WTC11 (cell line): ENCODE data around the gene KRTAP10-4. TPM values are rescaled to one million over a fixed set of nuclear protein-coding genes. Genes with fewer than 3 reads are reported as not detected.

Source experiments
- ATAC-seq: fragments of 200-7000 bp; cut with Tn5 transposase; 2 replicates; pipeline ENCODE4 v1.10.0; 2021; ENCODE audit warnings: mild to moderate bottlenecking, moderate library complexity
- CTCF ChIA-PET: fragments of 300-600 bp; sonication (Branson Sonifier 250); formaldehyde crosslinking; loops from one replicate; lab custom pipeline; 2021; ENCODE audit warnings: antibody characterized with exemption; lab: Charles Lee
- POLR2A ChIA-PET: fragments of 350-600 bp; sonication (Branson Sonifier 250); formaldehyde crosslinking; loops from one replicate; lab custom pipeline; 2021; ENCODE audit warnings: antibody characterized with exemption; lab: Charles Lee
- DNase-seq: peaks from one replicate; pipeline ENCODE4 v3.0.0; 2021; ENCODE audit warnings: low spot score
- H3K27ac Mint-ChIP-seq: 2 replicates; pipeline ENCODE4 v1.8.0; 2021; ENCODE audit warnings: mixed read lengths
- H3K27me3 Mint-ChIP-seq: 2 replicates; pipeline ENCODE4 v1.8.0; 2021; ENCODE audit warnings: low read depth, mild to moderate bottlenecking, moderate library complexity, mixed read lengths
- H3K36me3 Mint-ChIP-seq: 2 replicates; pipeline ENCODE4 v1.8.0; 2021; ENCODE audit warnings: mixed read lengths
- H3K4me1 Mint-ChIP-seq: 2 replicates; pipeline ENCODE4 v1.8.0; 2022; ENCODE audit warnings: mixed read lengths
- H3K4me3 Mint-ChIP-seq: 2 replicates; pipeline ENCODE4 v1.8.0; 2021; ENCODE audit warnings: mild to moderate bottlenecking, moderate library complexity, mixed read lengths
- H3K9me3 Mint-ChIP-seq: 2 replicates; pipeline ENCODE4 v1.8.0; 2021; ENCODE audit warnings: mixed read lengths
- ARID4B ChIP-seq: sonication (generic); formaldehyde crosslinking; IDR thresholded peaks from 2 replicates; pipeline ENCODE4 v1.8.0; 2023; ENCODE audit warnings: missing genetic modification reagents, mild to moderate bottlenecking, borderline replicate concordance
- ATF1 ChIP-seq: sonication (generic); formaldehyde crosslinking; IDR thresholded peaks from 2 replicates; pipeline ENCODE4 v1.8.1; 2023; ENCODE audit warnings: mild to moderate bottlenecking, moderate library complexity, missing genetic modification reagents
- ATF6 ChIP-seq: sonication (generic); formaldehyde crosslinking; IDR thresholded peaks from 2 replicates; pipeline ENCODE4 v1.8.1; 2023; ENCODE audit warnings: mild to moderate bottlenecking, missing genetic modification reagents
- CTCF ChIP-seq: fragments of 200-600 bp; IDR thresholded peaks from 2 replicates; pipeline ENCODE4 v1.8.0; 2022; ENCODE audit warnings: antibody characterized with exemption
- EMX1 ChIP-seq: fragments of 250-450 bp; sonication (Bioruptor Pico); IDR thresholded peaks from 2 replicates; pipeline ENCODE4 v1.8.0; 2021; ENCODE audit warnings: mild to moderate bottlenecking
- ERG ChIP-seq: fragments of 250-450 bp; sonication (Bioruptor Pico); IDR thresholded peaks from 2 replicates; pipeline ENCODE4 v1.8.0; 2021; ENCODE audit warnings: mild to moderate bottlenecking
- ETV6 ChIP-seq: sonication (generic); formaldehyde crosslinking; IDR thresholded peaks from 2 replicates; pipeline ENCODE4 v1.8.1; 2022; ENCODE audit warnings: mild to moderate bottlenecking, missing genetic modification reagents
- GTF2I ChIP-seq: fragments of 250-450 bp; sonication (Bioruptor Pico); conservative IDR thresholded peaks from 2 replicates; pipeline ENCODE4 v1.4.0; 2021; ENCODE audit warnings: mild to moderate bottlenecking
- HMGA2 ChIP-seq: fragments of 250-450 bp; sonication (Bioruptor Pico); IDR thresholded peaks from 2 replicates; pipeline ENCODE4 v1.4.0; 2021; ENCODE audit warnings: mild to moderate bottlenecking, moderate library complexity
- IRF1 ChIP-seq: sonication (generic); formaldehyde crosslinking; IDR thresholded peaks from 2 replicates; pipeline ENCODE4 v1.8.0; 2023; ENCODE audit warnings: missing genetic modification reagents
- KAT7 ChIP-seq: sonication (generic); formaldehyde crosslinking; IDR thresholded peaks from 2 replicates; pipeline ENCODE4 v1.8.1; 2023; ENCODE audit warnings: missing genetic modification reagents, mild to moderate bottlenecking, borderline replicate concordance
- MAX ChIP-seq: sonication (generic); formaldehyde crosslinking; IDR thresholded peaks from 2 replicates; pipeline ENCODE4 v1.8.0; 2022; ENCODE audit warnings: mild to moderate bottlenecking, missing genetic modification reagents
- NFYB ChIP-seq: sonication (generic); formaldehyde crosslinking; conservative IDR thresholded peaks from 2 replicates; pipeline ENCODE4 v1.8.0; 2022; ENCODE audit warnings: low read depth, missing genetic modification reagents
- NR2C2 ChIP-seq: sonication (generic); formaldehyde crosslinking; IDR thresholded peaks from 2 replicates; pipeline ENCODE4 v1.8.0; 2022; ENCODE audit warnings: mild to moderate bottlenecking, missing genetic modification reagents
- PRRX2 ChIP-seq: fragments of 250-450 bp; sonication (Bioruptor Pico); IDR thresholded peaks from 2 replicates; pipeline ENCODE4 v1.8.0; 2021; ENCODE audit warnings: mild to moderate bottlenecking
- SMAD4 ChIP-seq: sonication (generic); formaldehyde crosslinking; IDR thresholded peaks from 2 replicates; pipeline ENCODE4 v1.8.0; 2022; ENCODE audit warnings: mild to moderate bottlenecking, missing genetic modification reagents
- TP53 ChIP-seq: sonication (generic); formaldehyde crosslinking; IDR thresholded peaks from 2 replicates; pipeline ENCODE4 v1.8.1; 2023; ENCODE audit warnings: mild to moderate bottlenecking, missing genetic modification reagents
- ZMAT4 ChIP-seq: fragments of 250-450 bp; sonication (Bioruptor Pico); IDR thresholded peaks from 2 replicates; pipeline ENCODE4 v1.9.0; 2021; ENCODE audit warnings: mild to moderate bottlenecking
- ZNF138 ChIP-seq: sonication (generic); formaldehyde crosslinking; conservative IDR thresholded peaks from 2 replicates; pipeline ENCODE4 v1.8.1; 2022; ENCODE audit warnings: mild to moderate bottlenecking, moderate library complexity, missing genetic modification reagents
- ZNF232 ChIP-seq: sonication (generic); formaldehyde crosslinking; IDR thresholded peaks from 2 replicates; pipeline ENCODE4 v1.8.0; 2022; ENCODE audit warnings: mild to moderate bottlenecking, missing genetic modification reagents
- ZNF396 ChIP-seq: fragments of 250-450 bp; sonication (Bioruptor Pico); IDR thresholded peaks from 2 replicates; pipeline ENCODE4 v1.8.0; 2021; ENCODE audit warnings: mild to moderate bottlenecking, moderate library complexity, borderline replicate concordance
- ZNF416 ChIP-seq: fragments of 250-450 bp; sonication (Bioruptor Pico); IDR thresholded peaks from 2 replicates; pipeline ENCODE4 v1.9.0; 2021; ENCODE audit warnings: mild to moderate bottlenecking, inconsistent platforms
- total RNA-seq: library from RNA; stranded (reverse); gene quantifications from 3 replicates; pipeline ENCODE4 v1.2.3, GENCODE V29; 2021

Gene KRTAP10-4
- total RNA-seq, 1 experiment from 2014 or later, result not detected

- no peak for TF ChIP-seq ERG (CRISPR knock-in tag)
- no peak for TF ChIP-seq ETV6
- TF ChIP-seq TP53, result no peak
These were observed 44.5 kb upstream of the KRTAP10-4 start (continued) for GRCh38 chr21:44529011-44529421.

- Mint-ChIP-seq H3K9me3 (peaks cover 2% of the 10 kb centered on the region), H3K4me3 (no peak overlapping the region), H3K36me3 (0 out of 2 replicates have a peak, but pooled peaks cover under 1% of the 10 kb centered on the region), H3K27me3 (no peaks in the 10 kb centered on the region), H3K27ac (no peak overlapping the region), H3K4me1 (peaks cover 2% of the 10 kb centered on the region; the same call in 1 of the 2 replicates)
- TF ChIP-seq NR2C2 (CRISPR knock-in tag) (no peak), ATF6 (CRISPR knock-in tag) (no peak), MAX (CRISPR knock-in tag) (no peak), ZNF232 (CRISPR knock-in tag) (no peak), GTF2I (CRISPR knock-in tag) (no peak), ZMAT4 (CRISPR knock-in tag) (no peak), SMAD4 (CRISPR knock-in tag) (no peak), ERG (CRISPR knock-in tag) (no peak), ZNF396 (CRISPR knock-in tag) (no peak), PRRX2 (CRISPR knock-in tag) (no peak), EMX1 (CRISPR knock-in tag) (no peak), HMGA2 (CRISPR knock-in tag) (no peak), ZNF416 (no peak), CTCF (no peak), ATF1 (no peak), ARID4B (CRISPR knock-in tag) (no peak), NFYB (CRISPR knock-in tag) (no peak), KAT7 (CRISPR knock-in tag) (no peak), IRF1 (no peak), ZNF138 (CRISPR knock-in tag) (no peak)
- POLR2A ChIA-PET, result no interaction called here
- no peak for ATAC-seq
- peak; percentile 11 for DNase-seq
- CTCF ChIA-PET, result no interaction called here
These were observed 43.9 kb upstream of the KRTAP10-4 start for GRCh38 chr21:44529503-44530125.
